Pancreas (tissue), 10 donors: ENCODE measurements around the gene IBA57. TPM values are rescaled to one million over a fixed set of nuclear protein-coding genes. Genes with fewer than 3 reads are reported as not detected.

Experiments
- ATAC-seq, 4 donors: fragments of 200-7000 bp; cut with Tn5 transposase; one replicate each; pipeline versions ENCODE4 v1.8.0 to v1.9.1; 2020; ENCODE audit warnings: mild to moderate bottlenecking in 4 of 4, moderate library complexity in 4 of 4
- DNase-seq, 6 donors: peaks; one replicate each; pipeline ENCODE4 v3.0.0-alpha.2; 2020
- FAIRE-seq: peaks from 2 replicates; lab custom pipeline; 2012; peaks lifted over from hg19 to GRCh38; lab: Jason Lieb, UNC
- H3K27ac ChIP-seq, 4 donors: fragments of 200-600 bp; sonication (generic); 1 replicate in 3 of 4; 2 replicates in 1 of 4; pipeline versions ENCODE4 v1.5.0 to v1.8.0; 2020
- H3K27me3 ChIP-seq, 4 donors: fragments of 200-600 bp; one replicate each; pipeline ENCODE4 v1.8.0; 2021
- H3K36me3 ChIP-seq, 3 donors: fragments of 200-600 bp; sonication (generic) in 1 of 3; one replicate each; pipeline versions ENCODE4 v1.5.0 to v1.8.0; 2020 to 2021
- H3K4me1 ChIP-seq, 3 donors: fragments of 200-600 bp; one replicate each; pipeline ENCODE4 v1.8.0; 2021
- H3K4me3 ChIP-seq, 4 donors: fragments of 200-600 bp; sonication (generic) in 2 of 4; one replicate each; pipeline versions ENCODE4 v1.5.0 to v1.8.0; 2020 to 2021
- H3K9me3 ChIP-seq, 4 donors: fragments of 200-600 bp; one replicate each; pipeline ENCODE4 v1.8.0; 2021
- CTCF ChIP-seq, 4 donors: fragments of 200-600 bp; sonication (generic) in 3 of 4; IDR thresholded peaks; one replicate each; pipeline versions ENCODE4 v1.5.0 to v1.8.0; 2021; ENCODE audit warnings: antibody characterized with exemption in 4 of 4
- WGBS, 2 donors: extraction: QIAGEN DNeasy Blood & Tissue Kit; methylation state at CpG; one replicate each; pipeline ENCODE4 v1.1.7; 2013; 5-methylcytosine and 5-hydroxymethylcytosine counted together
- intact Hi-C, 3 donors: fragments of 100-400 bp; cut with DNase I; formaldehyde crosslinking; loops; one replicate each; pipeline versions ENCODE4 v1.11.1 to v1.14.2; 2022
- polyA plus RNA-seq, 2 donors: library from polyadenylated mRNA; stranded (reverse); fragments of 200-250 nt; gene quantifications; one replicate each; pipeline ENCODE4 v1.2.3, GENCODE V29; 2013
- total RNA-seq, 6 donors: library from RNA; stranded (reverse); fragmentation: NEBNext Ultra II Directional in 4 of 6; extraction: Animal tissue kit (Norgen Biotek cat#: 25700) in 4 of 6; gene quantifications; one replicate each; pipeline versions ENCODE4 v1.2.1 to v1.2.4, GENCODE V29; 2021 to 2023
- donor health status: healthy with polysubstance abuse.
- donor health status: DM: no; HTN: no; CAD: no; lungs with moderate emphysema.
- donor health status: DM: no; HTN: no; CAD: no.
- donor health status: control.
- donor health status: control.
- donor health status: Bipolar disorder and iron deficiency.
- donor health status: DM: yes; HTN: yes; CAD: no.
- donor health status: DM: no; HTN: no; CAD: no.
- donor health status: DM: no; HTN: no; CAD: no.
- donor health status: DM: yes; HTN: yes; CAD: no.

IBA57 gene
- total and polyA plus RNA-seq, 8 donors, result 2.4 to 14.4 (median 7.0) TPM

- H3K4me1 ChIP-seq, result no peaks in the 10 kb centered on the region
- H3K27ac ChIP-seq, result no peak overlapping the region
- intact Hi-C loops, result no loop called here
- no peaks in the 10 kb centered on the region for H3K27me3 ChIP-seq
- FAIRE-seq (no peak), ATAC-seq (no peak), DNase-seq (no peak)
- no peak overlapping the region for H3K4me3 ChIP-seq
- no peak for TF ChIP-seq CTCF (IDR thresholded peaks at IDR 0.05)
- peaks cover 0 to 4% (median 0%) of the 10 kb centered on the region in 3 donors for H3K36me3 ChIP-seq
- H3K9me3 ChIP-seq, result no peaks in the 10 kb centered on the region
- 90% methylated on average over 5 of the region's 5 CpGs for WGBS, 2 donors
Observed at GRCh38 chr1:228177183-228177475, 11.5 kb downstream of the IBA57 start.

- H3K36me3 ChIP-seq, result peaks cover 0 to 4% (median 0%) of the 10 kb centered on the region in 3 donors
- FAIRE-seq (no peak), DNase-seq (no peak), ATAC-seq (no peak)
- WGBS, 2 donors, result 87 to 93% methylated on average over 12 of the region's 12 CpGs
- no peaks in the 10 kb centered on the region for H3K9me3 ChIP-seq
- no peaks in the 10 kb centered on the region for H3K4me1 ChIP-seq
- TF ChIP-seq CTCF (IDR thresholded peaks at IDR 0.05), result no peak
- no peak overlapping the region for H3K27ac ChIP-seq
- H3K4me3 ChIP-seq, result no peak overlapping the region
- H3K27me3 ChIP-seq, result no peaks in the 10 kb centered on the region
- intact Hi-C loops, result no loop called here
Observed at GRCh38 chr1:228177721-228178710, 12.4 kb downstream of the IBA57 start.

- no peak for TF ChIP-seq CTCF (IDR thresholded peaks at IDR 0.05)
- ATAC-seq, result no peak
- no peak overlapping the region for H3K4me3 ChIP-seq
- no peak for FAIRE-seq
- H3K27ac ChIP-seq, result no peak overlapping the region
- WGBS, 2 donors, result 87 to 89% methylated on average over 12 of the region's 12 CpGs
- H3K9me3 ChIP-seq, result no peaks in the 10 kb centered on the region
- no peaks in the 10 kb centered on the region for H3K27me3 ChIP-seq
- intact Hi-C loops, result no loop called here
- DNase-seq, result no peak
- no peaks in the 10 kb centered on the region for H3K4me1 ChIP-seq
- H3K36me3 ChIP-seq, result peaks cover 0 to 4% (median 0%) of the 10 kb centered on the region in 3 donors
Observed at GRCh38 chr1:228178737-228179684, 13.4 kb downstream of the IBA57 start.

GRCh38 chr1:228180271-228180958 is 14.8 kb downstream of the IBA57 start:
- Histone ChIP-seq H3K36me3 (no peaks in the 10 kb centered on the region), H3K4me1 (no peaks in the 10 kb centered on the region), H3K4me3 (no peak overlapping the region), H3K27ac (no peak overlapping the region), H3K27me3 (no peaks in the 10 kb centered on the region), H3K9me3 (no peaks in the 10 kb centered on the region)
- intact Hi-C loops, result no loop called here
- FAIRE-seq, result no peak
- TF ChIP-seq CTCF (IDR thresholded peaks at IDR 0.05), result no peak
- 79 to 90% methylated on average over 4 of the region's 4 CpGs for WGBS, 2 donors
- DNase-seq, result no peak
- ATAC-seq, result peak in 1 of 4 donors; percentile 43
